C4-2B (cell line): Measurements from ENCODE around the gene MYBPH.

Experiments used
- H3K27ac ChIP-seq: fragments of 450-650 bp; 2 replicates; pipeline ENCODE4 v1.5.1; 2017
- ZFX ChIP-seq: fragments of 450-650 bp; IDR thresholded peaks from 2 replicates; pipeline ENCODE4 v1.6.1; 2017
- TF ChIP-seq, protein P1 (sequence below): fragments of 450-650 bp; conservative IDR thresholded peaks from 2 replicates; pipeline ENCODE4 v1.5.1; 2017; ENCODE audit warnings: mild to moderate bottlenecking

The MYBPH gene

DNA sequence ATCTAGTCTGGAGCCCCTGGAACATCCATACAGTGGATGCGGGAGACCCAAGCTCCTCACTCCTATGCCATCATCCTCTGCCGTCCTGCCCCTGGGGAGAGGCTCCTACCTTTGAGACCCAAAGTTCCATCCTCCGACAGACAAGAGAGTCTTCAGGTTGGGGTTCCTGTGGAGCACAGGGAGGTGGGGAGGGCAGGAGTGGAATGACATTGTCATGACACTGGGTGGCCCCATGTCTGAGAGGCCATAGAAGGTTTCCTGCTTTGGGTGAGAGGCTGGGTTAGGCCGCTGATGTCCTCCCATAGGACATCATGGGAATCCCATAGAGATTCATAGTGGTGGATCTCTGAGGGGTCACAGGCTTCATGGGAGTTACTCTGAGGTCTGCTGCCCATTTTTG, 8.8 kb upstream of the MYBPH start:
- no peak overlapping the region for H3K27ac ChIP-seq
- TF ChIP-seq, protein P1, sequence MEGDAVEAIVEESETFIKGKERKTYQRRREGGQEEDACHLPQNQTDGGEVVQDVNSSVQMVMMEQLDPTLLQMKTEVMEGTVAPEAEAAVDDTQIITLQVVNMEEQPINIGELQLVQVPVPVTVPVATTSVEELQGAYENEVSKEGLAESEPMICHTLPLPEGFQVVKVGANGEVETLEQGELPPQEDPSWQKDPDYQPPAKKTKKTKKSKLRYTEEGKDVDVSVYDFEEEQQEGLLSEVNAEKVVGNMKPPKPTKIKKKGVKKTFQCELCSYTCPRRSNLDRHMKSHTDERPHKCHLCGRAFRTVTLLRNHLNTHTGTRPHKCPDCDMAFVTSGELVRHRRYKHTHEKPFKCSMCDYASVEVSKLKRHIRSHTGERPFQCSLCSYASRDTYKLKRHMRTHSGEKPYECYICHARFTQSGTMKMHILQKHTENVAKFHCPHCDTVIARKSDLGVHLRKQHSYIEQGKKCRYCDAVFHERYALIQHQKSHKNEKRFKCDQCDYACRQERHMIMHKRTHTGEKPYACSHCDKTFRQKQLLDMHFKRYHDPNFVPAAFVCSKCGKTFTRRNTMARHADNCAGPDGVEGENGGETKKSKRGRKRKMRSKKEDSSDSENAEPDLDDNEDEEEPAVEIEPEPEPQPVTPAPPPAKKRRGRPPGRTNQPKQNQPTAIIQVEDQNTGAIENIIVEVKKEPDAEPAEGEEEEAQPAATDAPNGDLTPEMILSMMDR, result no peak
- no peak for TF ChIP-seq ZFX

GRCh38 chr1:203183828-203184227, 8.2 kb upstream of the MYBPH start:
- TF ChIP-seq, protein P1, result no peak
- TF ChIP-seq ZFX, result no peak
- no peak overlapping the region for H3K27ac ChIP-seq

- TF ChIP-seq ZFX, result no peak
- TF ChIP-seq, protein P1, result no peak
- no peak overlapping the region for H3K27ac ChIP-seq
These were observed 6.8 kb upstream of the MYBPH start for GRCh38 chr1:203182387-203182953.

- TF ChIP-seq, protein P1, result no peak
- no peak for TF ChIP-seq ZFX
These were observed 6.2 kb upstream of the MYBPH start for GRCh38 chr1:203181586-203182386.

DNA sequence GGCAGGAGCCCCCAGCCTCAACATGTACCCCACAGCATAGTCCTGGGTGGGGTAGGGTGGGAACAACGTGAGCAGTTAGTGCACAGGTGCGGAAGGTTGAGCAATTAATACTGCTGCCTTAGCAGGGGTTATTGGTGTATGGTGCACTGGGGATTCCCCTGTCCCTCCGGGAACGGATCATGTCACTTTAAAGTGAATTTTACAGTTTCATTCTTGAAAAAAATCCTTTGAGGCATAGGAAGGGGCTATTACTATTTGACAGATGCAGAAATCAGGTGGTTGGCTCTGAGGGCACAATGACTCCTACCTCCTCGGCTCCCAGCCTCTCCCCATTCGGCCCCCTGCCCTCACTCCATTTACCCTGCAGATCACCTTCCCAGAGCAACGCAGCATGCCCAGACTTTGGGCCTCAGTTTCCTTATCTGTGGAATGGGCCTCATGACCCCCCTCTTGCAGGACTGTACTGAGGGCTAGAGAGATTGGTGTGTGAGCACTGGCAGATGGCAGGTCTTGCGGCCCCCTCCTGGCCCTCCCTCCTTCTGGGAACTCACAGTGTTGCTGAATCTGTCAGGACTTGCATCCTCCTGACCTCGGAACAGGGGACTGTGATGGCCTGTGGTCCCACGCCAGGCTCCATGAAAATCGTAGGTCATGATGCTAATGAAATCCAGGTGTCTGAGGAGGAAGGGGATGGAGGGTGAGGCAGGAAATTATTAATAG, 5.1 kb upstream of the MYBPH start:
- no peak overlapping the region for H3K27ac ChIP-seq
- TF ChIP-seq, protein P1, result no peak
- TF ChIP-seq ZFX, result no peak

More at GRCh38 chr1:203181586-203182386, 6.2 kb upstream of the MYBPH start:
- no peak overlapping the region for H3K27ac ChIP-seq

GRCh38 chr1:203179667-203180005, 4.0 kb upstream of the MYBPH start:
- no peak overlapping the region for H3K27ac ChIP-seq
- TF ChIP-seq, protein P1, result no peak
- no peak for TF ChIP-seq ZFX
